ENCODE measurements around the gene SLC38A11. TPM values are rescaled to one million over a fixed set of nuclear protein-coding genes. Genes with fewer than 3 reads are reported as not detected.

SLC38A11 gene
- polyA plus RNA-seq, 3 donors, result 0.07 TPM; not detected in 2

DNA sequence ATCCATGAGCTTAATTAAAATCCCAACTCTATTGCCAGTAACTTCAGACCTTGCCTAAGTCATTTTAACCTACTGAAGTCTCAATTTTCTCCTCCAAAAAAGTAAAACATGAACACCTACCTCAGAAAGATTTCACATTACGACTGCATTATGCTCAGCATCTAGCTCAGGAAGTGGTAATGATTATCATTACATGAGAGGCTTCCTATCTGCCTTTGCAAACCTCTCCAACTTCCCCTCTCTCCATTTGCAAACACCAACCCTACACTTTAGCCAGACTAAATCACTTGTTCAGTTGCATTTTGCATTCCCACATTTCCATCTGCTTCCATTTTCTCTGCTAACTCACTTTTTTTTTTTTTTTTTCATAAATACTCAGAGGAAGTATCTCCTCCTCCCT lies 6.8 kb downstream of the SLC38A11 start:
- WGBS (ENCODE audit: insufficient coverage), result no CpG with 5 or more reads among the region's 1 CpG
- Mint-ChIP-seq H3K4me3 (no peak overlapping the region), H3K27me3 (ENCODE audit: low read depth in 3 of 3) (peaks cover 0 to 4% (median 3%) of the 10 kb centered on the region in 3 donors), H3K36me3 (no peaks in the 10 kb centered on the region), H3K27ac (no peak overlapping the region), H3K4me1 (peaks cover 5% of the 10 kb centered on the region), H3K9me3 (no peaks in the 10 kb centered on the region)
- intact Hi-C loops (cut with micrococcal nuclease), result no loop called here
- Histone ChIP-seq H4K20me1 (ENCODE audit: insufficient read depth, low read length) (no peaks in the 10 kb centered on the region), H3K4me2 (replicated peaks; ENCODE audit: extremely low read depth, low read length, poor library complexity, severe bottlenecking) (no peak overlapping the region), H2AFZ (ENCODE audit: insufficient read depth, low read depth, low read length, poor library complexity, severe bottlenecking) (no peak overlapping the region), H3K4me3 (replicated peaks in 1 of 3; ENCODE audit: low read depth in 2 of 3, low read length in 3 of 3) (no peak overlapping the region), H3K27ac (ENCODE audit: low read depth in 1 of 2, low read length in 2 of 2) (no peak overlapping the region), H3K9ac (ENCODE audit: insufficient read depth, low read length, poor library complexity, severe bottlenecking) (no peak overlapping the region), H3K9me3 (replicated peaks in 1 of 2; ENCODE audit: control insufficient read depth in 1 of 2, insufficient read depth in 1 of 2, low read length in 2 of 2) (no peaks in the 10 kb centered on the region), H3K36me3 (replicated peaks in 1 of 2; ENCODE audit: control insufficient read depth in 1 of 2, insufficient read depth in 2 of 2, low read length in 2 of 2) (no peaks in the 10 kb centered on the region), H3K79me2 (ENCODE audit: insufficient read depth, low read length) (no peaks in the 10 kb centered on the region), H3K27me3 (ENCODE audit: control insufficient read depth in 2 of 2, insufficient read depth in 2 of 2, low read length in 2 of 2) (no peaks in the 10 kb centered on the region), H3K4me1 (ENCODE audit: control insufficient read depth in 1 of 2, insufficient read depth in 2 of 2, low read length in 2 of 2) (peaks cover 0 to 6% of the 10 kb centered on the region in 2 donors)
- TF ChIP-seq, protein P1, sequence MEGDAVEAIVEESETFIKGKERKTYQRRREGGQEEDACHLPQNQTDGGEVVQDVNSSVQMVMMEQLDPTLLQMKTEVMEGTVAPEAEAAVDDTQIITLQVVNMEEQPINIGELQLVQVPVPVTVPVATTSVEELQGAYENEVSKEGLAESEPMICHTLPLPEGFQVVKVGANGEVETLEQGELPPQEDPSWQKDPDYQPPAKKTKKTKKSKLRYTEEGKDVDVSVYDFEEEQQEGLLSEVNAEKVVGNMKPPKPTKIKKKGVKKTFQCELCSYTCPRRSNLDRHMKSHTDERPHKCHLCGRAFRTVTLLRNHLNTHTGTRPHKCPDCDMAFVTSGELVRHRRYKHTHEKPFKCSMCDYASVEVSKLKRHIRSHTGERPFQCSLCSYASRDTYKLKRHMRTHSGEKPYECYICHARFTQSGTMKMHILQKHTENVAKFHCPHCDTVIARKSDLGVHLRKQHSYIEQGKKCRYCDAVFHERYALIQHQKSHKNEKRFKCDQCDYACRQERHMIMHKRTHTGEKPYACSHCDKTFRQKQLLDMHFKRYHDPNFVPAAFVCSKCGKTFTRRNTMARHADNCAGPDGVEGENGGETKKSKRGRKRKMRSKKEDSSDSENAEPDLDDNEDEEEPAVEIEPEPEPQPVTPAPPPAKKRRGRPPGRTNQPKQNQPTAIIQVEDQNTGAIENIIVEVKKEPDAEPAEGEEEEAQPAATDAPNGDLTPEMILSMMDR (IDR thresholded peaks at IDR 0.05), result no peak
- DNase-seq, result no peak

DNA sequence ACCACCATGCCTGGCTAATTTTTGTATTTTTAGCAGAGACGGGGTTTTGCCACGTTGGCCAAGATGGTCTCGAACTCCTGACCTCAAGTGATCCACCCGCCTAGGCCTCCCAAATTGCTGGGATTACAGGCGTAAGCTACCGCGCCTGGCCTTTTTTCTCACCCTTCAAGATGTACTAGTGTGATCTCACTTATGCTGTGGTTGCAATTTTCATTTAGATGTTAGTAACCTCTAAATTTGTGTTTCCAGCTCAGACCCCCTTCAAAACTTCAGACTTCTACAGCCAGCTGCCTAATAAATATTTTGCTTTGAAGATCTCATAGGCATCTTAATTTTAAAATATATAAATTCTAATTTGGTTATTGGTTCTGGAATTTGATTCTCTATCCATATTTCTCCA lies 8.0 kb downstream of the SLC38A11 start:
- H3K4me3 Mint-ChIP-seq, result no peak overlapping the region
- peak overlapping the region in 1 of 7 donors; percentile 20 for H3K27ac Mint-ChIP-seq
- H4K20me1 ChIP-seq (ENCODE audit: insufficient read depth, low read length), result no peaks in the 10 kb centered on the region
- no peak for DNase-seq
- H3K27me3 Mint-ChIP-seq (ENCODE audit: low read depth in 3 of 3), result peaks cover 0 to 1% (median 0%) of the 10 kb centered on the region in 3 donors
- H3K79me2 ChIP-seq (ENCODE audit: insufficient read depth, low read length), result no peaks in the 10 kb centered on the region
- H3K4me1 ChIP-seq (ENCODE audit: control insufficient read depth in 1 of 2, insufficient read depth in 2 of 2, low read length in 2 of 2), result peaks cover 0 to 6% of the 10 kb centered on the region in 2 donors
- no peak overlapping the region for H3K27ac ChIP-seq (ENCODE audit: low read depth in 1 of 2, low read length in 2 of 2)
- peaks cover 5% of the 10 kb centered on the region for H3K4me1 Mint-ChIP-seq
- no peak overlapping the region for H2AFZ ChIP-seq (ENCODE audit: insufficient read depth, low read depth, low read length, poor library complexity, severe bottlenecking)
- no peaks in the 10 kb centered on the region for H3K27me3 ChIP-seq (ENCODE audit: control insufficient read depth in 2 of 2, insufficient read depth in 2 of 2, low read length in 2 of 2)
- no peak overlapping the region for H3K4me3 ChIP-seq (replicated peaks in 1 of 3; ENCODE audit: low read depth in 2 of 3, low read length in 3 of 3)
- H3K36me3 Mint-ChIP-seq, result no peaks in the 10 kb centered on the region
- H3K4me2 ChIP-seq (replicated peaks; ENCODE audit: extremely low read depth, low read length, poor library complexity, severe bottlenecking), result no peak overlapping the region
- no peak overlapping the region for H3K9ac ChIP-seq (ENCODE audit: insufficient read depth, low read length, poor library complexity, severe bottlenecking)
- H3K9me3 ChIP-seq (replicated peaks in 1 of 2; ENCODE audit: control insufficient read depth in 1 of 2, insufficient read depth in 1 of 2, low read length in 2 of 2), result no peaks in the 10 kb centered on the region
- WGBS (ENCODE audit: insufficient coverage), result 91% methylated on average over 4 of the region's 7 CpGs
- no peaks in the 10 kb centered on the region for H3K36me3 ChIP-seq (replicated peaks in 1 of 2; ENCODE audit: control insufficient read depth in 1 of 2, insufficient read depth in 2 of 2, low read length in 2 of 2)
- TF ChIP-seq, protein P1 (IDR thresholded peaks at IDR 0.05), result no peak
- intact Hi-C loops (cut with micrococcal nuclease), result no loop called here
- no peaks in the 10 kb centered on the region for H3K9me3 Mint-ChIP-seq
